ENCODE data around the gene ZNF786. TPM values are rescaled to one million over a fixed set of nuclear protein-coding genes. Genes with fewer than 3 reads are reported as not detected.
A peak's percentile ranks its signal among the peaks of the same experiment; 100 is the strongest.

Gene ZNF786
- total and polyA plus RNA-seq, 10 of the 15 experiments (the other 5 are each of a cell fraction or from before 2014, with no cell fraction given): 0.47 to 7.0 (median 4.2) TPM

DNA sequence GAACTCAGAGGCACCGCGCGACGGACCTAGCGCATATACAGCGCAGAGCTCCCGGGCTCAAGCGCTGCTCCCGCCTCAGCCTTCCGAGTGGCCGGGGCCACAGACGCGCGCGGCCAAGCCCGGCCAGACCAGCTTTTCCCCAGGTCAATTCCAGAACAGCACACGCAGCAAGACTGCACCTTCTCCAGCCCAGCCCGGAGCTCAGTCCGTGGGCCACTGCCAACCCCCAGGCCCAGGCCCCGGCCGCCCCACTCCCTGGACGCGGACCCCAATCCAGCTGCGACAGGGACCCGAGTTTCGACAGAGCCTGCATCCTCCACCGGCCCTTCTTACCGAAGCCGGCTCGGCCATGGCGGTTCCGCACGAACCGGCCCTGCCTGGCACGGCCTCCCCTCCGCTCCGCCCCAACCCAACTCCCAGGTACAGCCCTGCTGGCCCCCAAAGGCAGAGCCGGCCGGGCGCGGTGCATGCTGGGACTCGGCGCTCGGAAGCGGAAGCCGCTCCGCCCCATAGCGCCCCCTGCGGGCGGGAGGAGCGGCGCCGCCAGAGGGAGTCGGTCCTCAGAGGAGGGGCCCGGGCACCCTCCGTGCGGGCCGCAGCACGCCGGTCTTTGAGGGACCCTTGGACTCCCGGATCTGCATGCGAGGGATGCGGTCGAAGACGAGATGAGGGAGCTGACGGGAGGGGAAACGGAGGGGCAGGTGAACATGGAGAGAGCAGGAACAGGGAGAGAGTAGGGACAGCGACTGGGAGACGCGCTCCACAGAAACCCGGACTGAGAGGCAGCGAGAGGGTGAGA, 35.5 kb upstream of the ZNF786 start, which contains the start of gene ZNF425 (continued):
- TF ChIP-seq, protein P1, sequence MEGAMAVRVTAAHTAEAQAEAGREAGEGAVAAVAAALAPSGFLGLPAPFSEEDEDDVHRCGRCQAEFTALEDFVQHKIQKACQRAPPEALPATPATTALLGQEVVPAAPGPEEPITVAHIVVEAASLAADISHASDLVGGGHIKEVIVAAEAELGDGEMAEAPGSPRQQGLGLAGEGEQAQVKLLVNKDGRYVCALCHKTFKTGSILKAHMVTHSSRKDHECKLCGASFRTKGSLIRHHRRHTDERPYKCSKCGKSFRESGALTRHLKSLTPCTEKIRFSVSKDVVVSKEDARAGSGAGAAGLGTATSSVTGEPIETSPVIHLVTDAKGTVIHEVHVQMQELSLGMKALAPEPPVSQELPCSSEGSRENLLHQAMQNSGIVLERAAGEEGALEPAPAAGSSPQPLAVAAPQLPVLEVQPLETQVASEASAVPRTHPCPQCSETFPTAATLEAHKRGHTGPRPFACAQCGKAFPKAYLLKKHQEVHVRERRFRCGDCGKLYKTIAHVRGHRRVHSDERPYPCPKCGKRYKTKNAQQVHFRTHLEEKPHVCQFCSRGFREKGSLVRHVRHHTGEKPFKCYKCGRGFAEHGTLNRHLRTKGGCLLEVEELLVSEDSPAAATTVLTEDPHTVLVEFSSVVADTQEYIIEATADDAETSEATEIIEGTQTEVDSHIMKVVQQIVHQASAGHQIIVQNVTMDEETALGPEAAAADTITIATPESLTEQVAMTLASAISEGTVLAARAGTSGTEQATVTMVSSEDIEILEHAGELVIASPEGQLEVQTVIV (IDR thresholded peaks at IDR 0.05; ENCODE audit: borderline replicate concordance, partially characterized antibody): peak; percentile 50
- TF ChIP-seq, protein P2, sequence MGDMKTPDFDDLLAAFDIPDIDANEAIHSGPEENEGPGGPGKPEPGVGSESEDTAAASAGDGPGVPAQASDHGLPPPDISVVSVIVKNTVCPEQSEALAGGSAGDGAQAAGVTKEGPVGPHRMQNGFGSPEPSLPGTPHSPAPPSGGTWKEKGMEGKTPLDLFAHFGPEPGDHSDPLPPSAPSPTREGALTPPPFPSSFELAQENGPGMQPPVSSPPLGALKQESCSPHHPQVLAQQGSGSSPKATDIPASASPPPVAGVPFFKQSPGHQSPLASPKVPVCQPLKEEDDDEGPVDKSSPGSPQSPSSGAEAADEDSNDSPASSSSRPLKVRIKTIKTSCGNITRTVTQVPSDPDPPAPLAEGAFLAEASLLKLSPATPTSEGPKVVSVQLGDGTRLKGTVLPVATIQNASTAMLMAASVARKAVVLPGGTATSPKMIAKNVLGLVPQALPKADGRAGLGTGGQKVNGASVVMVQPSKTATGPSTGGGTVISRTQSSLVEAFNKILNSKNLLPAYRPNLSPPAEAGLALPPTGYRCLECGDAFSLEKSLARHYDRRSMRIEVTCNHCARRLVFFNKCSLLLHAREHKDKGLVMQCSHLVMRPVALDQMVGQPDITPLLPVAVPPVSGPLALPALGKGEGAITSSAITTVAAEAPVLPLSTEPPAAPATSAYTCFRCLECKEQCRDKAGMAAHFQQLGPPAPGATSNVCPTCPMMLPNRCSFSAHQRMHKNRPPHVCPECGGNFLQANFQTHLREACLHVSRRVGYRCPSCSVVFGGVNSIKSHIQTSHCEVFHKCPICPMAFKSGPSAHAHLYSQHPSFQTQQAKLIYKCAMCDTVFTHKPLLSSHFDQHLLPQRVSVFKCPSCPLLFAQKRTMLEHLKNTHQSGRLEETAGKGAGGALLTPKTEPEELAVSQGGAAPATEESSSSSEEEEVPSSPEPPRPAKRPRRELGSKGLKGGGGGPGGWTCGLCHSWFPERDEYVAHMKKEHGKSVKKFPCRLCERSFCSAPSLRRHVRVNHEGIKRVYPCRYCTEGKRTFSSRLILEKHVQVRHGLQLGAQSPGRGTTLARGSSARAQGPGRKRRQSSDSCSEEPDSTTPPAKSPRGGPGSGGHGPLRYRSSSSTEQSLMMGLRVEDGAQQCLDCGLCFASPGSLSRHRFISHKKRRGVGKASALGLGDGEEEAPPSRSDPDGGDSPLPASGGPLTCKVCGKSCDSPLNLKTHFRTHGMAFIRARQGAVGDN (IDR thresholded peaks at IDR 0.05): peak; percentile 38; the same call in 1 of the 2 replicates
- TF ChIP-seq NFYA (IDR thresholded peaks at IDR 0.05; ENCODE audit: borderline replicate concordance, low read depth, low read length) (no peak), PML (IDR thresholded peaks at IDR 0.05; ENCODE audit: low read length) (peak; percentile 92), HDGF (IDR thresholded peaks at IDR 0.05) (peak; percentile 30; the same call in 1 of the 2 replicates), RELA (IDR thresholded peaks at IDR 0.05; ENCODE audit: borderline replicate concordance, partially characterized antibody) (peak; percentile 66), ZNF622 (IDR thresholded peaks at IDR 0.05) (no peak)
- TF ChIP-seq, protein P3, sequence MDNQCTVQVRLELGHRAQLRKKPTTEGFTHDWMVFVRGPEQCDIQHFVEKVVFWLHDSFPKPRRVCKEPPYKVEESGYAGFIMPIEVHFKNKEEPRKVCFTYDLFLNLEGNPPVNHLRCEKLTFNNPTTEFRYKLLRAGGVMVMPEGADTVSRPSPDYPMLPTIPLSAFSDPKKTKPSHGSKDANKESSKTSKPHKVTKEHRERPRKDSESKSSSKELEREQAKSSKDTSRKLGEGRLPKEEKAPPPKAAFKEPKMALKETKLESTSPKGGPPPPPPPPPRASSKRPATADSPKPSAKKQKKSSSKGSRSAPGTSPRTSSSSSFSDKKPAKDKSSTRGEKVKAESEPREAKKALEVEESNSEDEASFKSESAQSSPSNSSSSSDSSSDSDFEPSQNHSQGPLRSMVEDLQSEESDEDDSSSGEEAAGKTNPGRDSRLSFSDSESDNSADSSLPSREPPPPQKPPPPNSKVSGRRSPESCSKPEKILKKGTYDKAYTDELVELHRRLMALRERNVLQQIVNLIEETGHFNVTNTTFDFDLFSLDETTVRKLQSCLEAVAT (IDR thresholded peaks at IDR 0.05): no peak
- TF ChIP-seq, protein P4, sequence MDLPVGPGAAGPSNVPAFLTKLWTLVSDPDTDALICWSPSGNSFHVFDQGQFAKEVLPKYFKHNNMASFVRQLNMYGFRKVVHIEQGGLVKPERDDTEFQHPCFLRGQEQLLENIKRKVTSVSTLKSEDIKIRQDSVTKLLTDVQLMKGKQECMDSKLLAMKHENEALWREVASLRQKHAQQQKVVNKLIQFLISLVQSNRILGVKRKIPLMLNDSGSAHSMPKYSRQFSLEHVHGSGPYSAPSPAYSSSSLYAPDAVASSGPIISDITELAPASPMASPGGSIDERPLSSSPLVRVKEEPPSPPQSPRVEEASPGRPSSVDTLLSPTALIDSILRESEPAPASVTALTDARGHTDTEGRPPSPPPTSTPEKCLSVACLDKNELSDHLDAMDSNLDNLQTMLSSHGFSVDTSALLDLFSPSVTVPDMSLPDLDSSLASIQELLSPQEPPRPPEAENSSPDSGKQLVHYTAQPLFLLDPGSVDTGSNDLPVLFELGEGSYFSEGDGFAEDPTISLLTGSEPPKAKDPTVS (IDR thresholded peaks at IDR 0.05; ENCODE audit: low read depth, low read length): no peak
- TF ChIP-seq, protein P5, sequence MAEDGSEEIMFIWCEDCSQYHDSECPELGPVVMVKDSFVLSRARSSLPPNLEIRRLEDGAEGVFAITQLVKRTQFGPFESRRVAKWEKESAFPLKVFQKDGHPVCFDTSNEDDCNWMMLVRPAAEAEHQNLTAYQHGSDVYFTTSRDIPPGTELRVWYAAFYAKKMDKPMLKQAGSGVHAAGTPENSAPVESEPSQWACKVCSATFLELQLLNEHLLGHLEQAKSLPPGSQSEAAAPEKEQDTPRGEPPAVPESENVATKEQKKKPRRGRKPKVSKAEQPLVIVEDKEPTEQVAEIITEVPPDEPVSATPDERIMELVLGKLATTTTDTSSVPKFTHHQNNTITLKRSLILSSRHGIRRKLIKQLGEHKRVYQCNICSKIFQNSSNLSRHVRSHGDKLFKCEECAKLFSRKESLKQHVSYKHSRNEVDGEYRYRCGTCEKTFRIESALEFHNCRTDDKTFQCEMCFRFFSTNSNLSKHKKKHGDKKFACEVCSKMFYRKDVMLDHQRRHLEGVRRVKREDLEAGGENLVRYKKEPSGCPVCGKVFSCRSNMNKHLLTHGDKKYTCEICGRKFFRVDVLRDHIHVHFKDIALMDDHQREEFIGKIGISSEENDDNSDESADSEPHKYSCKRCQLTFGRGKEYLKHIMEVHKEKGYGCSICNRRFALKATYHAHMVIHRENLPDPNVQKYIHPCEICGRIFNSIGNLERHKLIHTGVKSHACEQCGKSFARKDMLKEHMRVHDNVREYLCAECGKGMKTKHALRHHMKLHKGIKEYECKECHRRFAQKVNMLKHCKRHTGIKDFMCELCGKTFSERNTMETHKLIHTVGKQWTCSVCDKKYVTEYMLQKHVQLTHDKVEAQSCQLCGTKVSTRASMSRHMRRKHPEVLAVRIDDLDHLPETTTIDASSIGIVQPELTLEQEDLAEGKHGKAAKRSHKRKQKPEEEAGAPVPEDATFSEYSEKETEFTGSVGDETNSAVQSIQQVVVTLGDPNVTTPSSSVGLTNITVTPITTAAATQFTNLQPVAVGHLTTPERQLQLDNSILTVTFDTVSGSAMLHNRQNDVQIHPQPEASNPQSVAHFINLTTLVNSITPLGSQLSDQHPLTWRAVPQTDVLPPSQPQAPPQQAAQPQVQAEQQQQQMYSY (CRISPR knock-in tag; IDR thresholded peaks at IDR 0.05): no peak
